Fibroblast of the aortic adventitia (primary cell): Measurements from ENCODE around the gene LRP1B. TPM values are rescaled to one million over a fixed set of nuclear protein-coding genes. Genes with fewer than 3 reads are reported as not detected.
"Not testable (repeated sequence)": the region's sequence is repeated elsewhere in the genome, so short reads cannot be mapped to it uniquely, and the experiment has no call there.

Experiments used
- DNase-seq: peaks from one replicate; pipeline ENCODE4 v3.0.0-alpha.2; 2010; ENCODE audit warnings: low read depth
- H3K4me3 ChIP-seq: 2 replicates; pipeline ENCODE4 v1.5.1; 2011; ENCODE audit warnings: low read depth, mild to moderate bottlenecking, control low read depth, low read length, moderate library complexity
- CTCF ChIP-seq: IDR thresholded peaks from 2 replicates; pipeline ENCODE4 v1.5.1; 2011; ENCODE audit warnings: mild to moderate bottlenecking, low read length, control low read depth, inconsistent platforms; ENCODE audit not compliant: insufficient read depth
- total RNA-seq: library from RNA; depleted of rRNA; stranded (reverse); fragments of >200 nt; gene quantifications from 2 replicates; pipeline ENCODE4 v1.2.3, GENCODE V29; 2012; ENCODE audit warnings: low replicate concordance

The LRP1B gene
- total RNA-seq, 1 donor: 0.36 TPM

GRCh38 chr2:141195087-141195486 lies 935.7 kb downstream of the LRP1B start:
- TF ChIP-seq CTCF: no peak
- DNase-seq: no peak
- no peak overlapping the region for H3K4me3 ChIP-seq

GRCh38 chr2:141187075-141187439 lies 943.8 kb downstream of the LRP1B start:
- TF ChIP-seq CTCF: no peak
- no peak for DNase-seq
- no peak overlapping the region for H3K4me3 ChIP-seq

- no peak overlapping the region for H3K4me3 ChIP-seq
- TF ChIP-seq CTCF: no peak
- DNase-seq: no peak
Observed at GRCh38 chr2:141186413-141187074, 944.3 kb downstream of the LRP1B start.

- no peak for DNase-seq
- TF ChIP-seq CTCF: no peak
Observed at GRCh38 chr2:141182246-141182645, 948.6 kb downstream of the LRP1B start.

GRCh38 chr2:141169117-141169516 lies 961.7 kb downstream of the LRP1B start:
- not testable (repeated sequence) for H3K4me3 ChIP-seq, DNase-seq

More at GRCh38 chr2:141182246-141182645, 948.6 kb downstream of the LRP1B start:
- no peak overlapping the region for H3K4me3 ChIP-seq

- DNase-seq: no peak
- no peak for TF ChIP-seq CTCF
- no peak overlapping the region for H3K4me3 ChIP-seq
Observed at GRCh38 chr2:141162314-141162713, 968.5 kb downstream of the LRP1B start.

- no peak for TF ChIP-seq CTCF
- H3K4me3 ChIP-seq: no peak overlapping the region
- DNase-seq: no peak
Observed at GRCh38 chr2:141151611-141152286, 979.1 kb downstream of the LRP1B start.
